ENCODE data around the gene ANO7.
"Not testable (repeated sequence)": the region's sequence is repeated elsewhere in the genome, so short reads cannot be mapped to it uniquely, and the experiment has no call there.

Gene ANO7

DNA sequence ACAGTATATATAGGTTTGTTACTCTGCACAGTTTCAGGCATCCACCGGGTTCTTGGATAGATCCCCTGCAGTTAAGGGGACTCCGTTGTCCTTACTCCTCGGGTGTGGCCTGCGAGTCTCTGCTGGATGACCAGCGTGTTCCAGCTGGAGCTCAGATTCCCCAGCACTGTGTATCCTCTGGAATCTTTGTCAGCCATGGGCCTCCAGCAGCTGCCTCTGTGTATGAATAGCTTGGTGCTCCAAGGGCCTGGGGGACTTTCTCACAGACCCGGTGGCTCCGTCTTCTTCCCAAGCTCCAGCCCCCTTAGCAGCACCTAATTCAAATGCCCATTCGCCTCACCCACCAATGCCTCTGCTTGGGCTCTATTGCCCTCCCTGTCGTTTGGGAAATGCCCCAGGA, 6.3 kb downstream of the ANO7 start:
- DNase-seq: no peak

DNA sequence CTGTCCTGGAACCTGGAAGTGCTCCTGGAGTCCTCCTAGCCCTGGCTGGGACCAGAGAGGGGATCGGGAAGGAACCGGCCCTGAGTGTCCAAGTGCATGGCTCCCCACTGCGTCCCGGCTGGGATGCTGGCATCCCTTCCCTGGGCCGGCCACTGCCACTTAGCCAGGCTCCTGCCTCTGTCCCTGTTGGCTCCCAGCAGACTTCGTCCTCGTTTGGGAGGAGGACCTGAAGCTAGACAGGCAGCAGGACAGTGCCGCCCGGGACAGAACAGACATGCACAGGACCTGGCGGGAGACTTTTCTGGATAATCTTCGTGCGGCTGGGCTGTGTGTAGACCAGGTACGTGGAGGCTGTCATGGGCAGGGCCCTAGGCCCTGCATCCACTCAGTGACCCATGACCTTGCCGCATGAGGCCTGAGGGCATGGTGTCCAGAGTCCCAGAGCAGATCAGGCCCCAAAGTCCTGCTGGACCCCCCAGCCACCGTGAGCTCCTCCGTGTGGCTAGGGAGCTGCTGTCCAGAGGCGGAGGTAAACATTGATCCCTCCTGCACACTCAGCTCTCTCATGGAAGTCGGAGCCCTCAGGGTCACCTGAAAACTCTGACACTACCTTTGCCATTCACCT, 7.1 kb downstream of the ANO7 start:
- no peak for DNase-seq

DNA sequence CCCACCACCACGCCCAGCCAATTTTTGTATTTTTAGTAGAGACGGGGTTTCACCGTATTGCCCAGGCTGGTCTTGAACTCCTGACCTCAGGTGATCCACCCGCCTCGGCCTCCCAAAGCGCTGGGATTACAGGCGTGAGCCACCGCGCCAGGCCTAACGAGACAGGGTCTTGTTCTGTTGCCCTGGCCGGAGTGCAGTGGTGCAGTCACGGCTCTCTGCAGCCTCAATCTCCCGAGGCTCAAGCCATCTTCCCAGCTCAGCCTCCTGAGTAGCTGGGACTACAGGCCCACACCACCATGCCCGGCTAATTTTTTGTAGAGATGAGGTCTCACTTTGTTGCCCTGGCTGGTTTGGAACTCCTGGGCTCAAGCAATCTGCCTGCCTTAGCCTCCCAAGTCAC, 8.8 kb downstream of the ANO7 start:
- DNase-seq: not testable (repeated sequence)

DNA sequence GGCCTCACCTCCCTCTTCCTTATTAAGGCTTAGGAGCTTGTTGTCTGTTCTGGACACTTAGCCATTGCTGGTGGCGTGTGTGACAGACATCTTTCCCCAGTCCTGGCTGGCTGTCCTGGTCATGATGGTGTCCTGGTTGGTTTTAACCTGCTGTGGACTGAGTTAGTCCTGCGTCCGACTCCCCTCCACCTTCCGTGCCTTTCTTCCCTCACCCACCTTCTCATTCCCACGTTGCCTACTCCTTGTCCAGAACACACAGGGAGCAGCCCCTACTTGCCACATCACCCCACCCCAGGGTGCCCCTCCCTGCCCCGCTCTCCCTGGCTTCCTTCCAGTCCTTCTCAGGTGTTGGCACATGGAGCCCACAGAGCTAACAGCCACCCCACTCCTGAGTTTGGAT, 9.5 kb downstream of the ANO7 start:
- DNase-seq: no peak

DNA sequence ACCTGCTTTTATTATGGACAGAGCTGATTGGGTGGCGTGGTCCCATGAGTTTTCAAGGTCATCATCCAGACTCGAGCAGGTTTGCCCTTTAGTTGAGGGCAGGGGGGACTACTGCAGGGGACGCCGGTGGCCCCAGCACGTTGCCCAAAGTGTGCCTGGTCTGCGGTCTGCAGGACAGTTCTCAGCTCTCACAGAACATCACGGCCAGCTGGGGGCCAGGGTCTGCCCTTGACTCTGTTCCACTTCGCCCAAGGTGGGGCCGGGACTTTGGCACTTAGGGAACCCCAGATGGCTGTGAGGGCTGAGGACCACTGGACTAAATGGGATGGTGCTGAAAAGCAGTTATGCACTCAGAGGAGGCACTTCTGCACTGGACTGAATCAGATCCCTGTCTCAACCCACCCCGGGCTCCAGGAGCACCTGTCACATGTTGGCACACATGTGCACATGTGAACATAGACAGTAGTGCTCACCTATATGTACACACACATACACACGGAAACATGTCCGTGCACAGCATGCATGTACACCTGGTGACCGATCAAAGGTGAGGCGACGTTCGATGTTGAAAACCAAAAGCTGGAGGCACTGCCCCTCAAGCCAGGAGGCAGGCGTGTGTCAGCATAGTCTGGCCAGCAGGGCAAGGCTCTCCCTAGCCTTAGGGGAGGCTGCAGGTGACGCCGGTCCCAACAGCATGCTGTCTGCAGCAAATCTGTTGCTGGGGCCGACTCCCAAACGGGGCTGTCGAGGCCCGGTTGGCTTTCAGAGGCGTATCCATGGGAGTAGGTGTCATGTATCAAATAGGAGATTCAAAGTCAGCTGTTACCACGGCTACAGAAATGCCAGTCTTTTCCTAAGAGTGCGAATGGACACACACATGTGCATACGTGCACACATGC, 10.2 kb downstream of the ANO7 start:
- DNase-seq: no peak

DNA sequence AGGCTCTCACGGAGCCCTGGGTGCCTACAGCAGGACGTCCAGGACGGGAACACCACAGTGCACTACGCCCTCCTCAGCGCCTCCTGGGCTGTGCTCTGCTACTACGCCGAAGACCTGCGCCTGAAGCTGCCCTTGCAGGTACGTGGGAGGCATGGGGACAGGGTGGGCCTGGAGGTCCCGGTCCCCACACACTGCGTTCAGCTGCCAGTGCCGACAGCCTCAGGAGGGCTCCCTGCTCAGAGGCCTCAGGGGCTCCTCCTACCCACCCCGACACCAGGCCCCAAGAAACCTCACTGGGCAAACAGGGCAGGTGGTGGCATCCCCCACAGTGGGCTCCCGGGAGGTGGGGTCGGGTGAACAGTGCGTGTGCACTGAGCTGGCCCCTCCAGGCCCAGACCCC, 10.8 kb downstream of the ANO7 start:
- DNase-seq: no peak

DNA sequence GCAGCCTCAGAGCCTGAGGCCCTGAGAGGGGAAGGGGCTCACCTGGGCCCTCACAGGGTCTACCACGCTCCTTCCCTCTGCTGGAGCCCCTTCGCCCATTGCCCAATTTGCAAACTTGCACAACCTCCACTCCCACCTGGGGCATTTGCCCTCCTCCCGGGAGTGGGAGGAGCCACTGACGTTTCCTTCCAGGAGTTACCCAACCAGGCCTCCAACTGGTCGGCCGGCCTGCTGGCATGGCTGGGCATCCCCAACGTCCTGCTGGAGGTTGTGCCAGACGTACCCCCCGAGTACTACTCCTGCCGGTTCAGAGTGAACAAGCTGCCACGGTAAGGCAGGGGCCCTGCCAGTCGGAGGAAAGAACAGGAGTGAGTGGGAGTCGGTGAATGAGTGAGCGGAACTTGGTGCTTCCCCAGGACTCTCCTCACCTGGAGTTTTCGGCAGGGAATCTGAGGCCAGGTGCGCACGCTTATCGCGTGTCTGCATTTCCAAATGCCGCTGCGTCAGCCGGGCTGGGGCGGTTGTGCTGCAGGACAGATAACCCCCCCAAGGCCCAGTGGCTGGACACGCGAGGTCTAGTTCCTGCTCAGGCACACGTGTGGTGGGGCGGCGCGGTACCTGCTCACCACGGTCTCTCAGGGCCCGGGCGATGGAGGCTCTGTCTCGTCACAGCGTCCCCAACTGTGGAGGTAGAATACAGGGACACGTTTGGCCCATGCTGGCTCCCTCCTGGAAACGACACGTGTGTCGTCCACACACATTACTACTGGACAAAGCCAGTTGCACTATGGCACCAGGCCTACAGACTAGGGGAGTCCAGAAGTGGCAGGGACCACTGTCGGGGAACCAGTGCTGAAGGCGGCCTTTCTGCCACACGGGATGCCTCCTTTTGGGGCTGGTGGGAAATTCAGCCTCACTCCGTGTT, 11.7 kb downstream of the ANO7 start:
- DNase-seq: no peak

DNA sequence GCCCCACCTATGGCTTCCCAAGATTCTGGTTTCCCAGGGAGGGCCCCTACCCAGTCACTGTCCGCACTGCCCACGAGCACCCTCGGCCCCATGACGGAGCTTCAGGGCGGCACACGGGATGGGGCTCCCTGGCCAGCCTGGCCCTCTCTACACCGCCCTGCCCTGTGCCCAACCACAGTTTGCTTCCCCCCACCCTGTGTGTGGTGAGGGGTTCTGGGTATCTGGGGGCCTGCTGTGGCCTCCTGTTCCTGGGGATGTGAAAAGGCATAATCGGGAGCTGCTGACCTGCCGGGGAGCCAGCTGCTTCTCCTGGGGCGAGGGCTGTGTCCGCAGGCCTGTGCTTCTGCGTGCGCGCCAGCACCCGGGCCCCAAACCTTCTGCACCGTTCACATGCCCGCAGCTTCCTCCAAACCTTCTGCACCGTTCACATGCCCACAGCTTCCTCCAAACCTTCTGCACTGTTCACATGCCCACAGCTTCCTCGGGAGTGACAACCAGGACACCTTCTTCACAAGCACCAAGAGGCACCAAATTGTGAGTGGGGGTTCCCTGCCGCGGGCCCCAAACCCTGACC, 12.4 kb downstream of the ANO7 start:
- no peak for DNase-seq

DNA sequence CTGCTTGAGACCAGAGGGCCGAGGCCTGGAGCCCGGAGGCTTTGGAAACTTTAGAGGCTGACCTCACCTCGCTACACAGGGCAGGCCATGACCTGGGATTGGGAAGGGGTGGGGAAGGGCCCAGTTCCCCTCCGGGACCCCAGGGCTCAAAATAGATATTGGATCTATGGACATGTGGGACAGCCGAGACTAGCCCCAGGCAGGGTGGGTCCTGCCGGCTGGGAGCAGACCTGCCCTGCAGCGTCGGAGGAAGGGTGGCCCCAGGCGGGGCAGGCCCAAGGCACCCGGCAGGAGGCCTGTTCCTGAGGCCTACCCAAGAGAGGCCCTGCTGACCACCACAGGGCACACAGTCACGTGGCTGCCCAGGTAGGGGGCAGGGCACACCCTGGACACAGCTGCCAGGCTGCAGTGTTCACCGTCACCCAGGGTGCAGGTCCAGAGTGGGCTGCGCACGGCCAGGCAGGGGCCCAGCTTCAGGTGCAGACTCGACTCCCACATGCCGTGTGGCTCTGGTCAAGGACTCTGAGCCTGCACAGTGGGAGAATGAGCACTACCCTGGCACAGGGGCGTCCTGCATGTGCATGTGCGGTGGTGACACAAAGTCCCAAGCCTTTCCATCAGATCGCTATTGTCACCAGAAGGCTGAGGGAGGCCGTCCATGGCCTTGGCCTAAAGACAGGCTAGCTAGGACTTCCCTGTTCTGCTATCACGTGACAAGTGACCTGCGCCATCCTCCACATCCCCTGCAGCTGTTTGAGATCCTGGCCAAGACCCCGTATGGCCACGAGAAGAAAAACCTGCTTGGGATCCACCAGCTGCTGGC, 13.2 kb downstream of the ANO7 start:
- no peak for DNase-seq

DNA sequence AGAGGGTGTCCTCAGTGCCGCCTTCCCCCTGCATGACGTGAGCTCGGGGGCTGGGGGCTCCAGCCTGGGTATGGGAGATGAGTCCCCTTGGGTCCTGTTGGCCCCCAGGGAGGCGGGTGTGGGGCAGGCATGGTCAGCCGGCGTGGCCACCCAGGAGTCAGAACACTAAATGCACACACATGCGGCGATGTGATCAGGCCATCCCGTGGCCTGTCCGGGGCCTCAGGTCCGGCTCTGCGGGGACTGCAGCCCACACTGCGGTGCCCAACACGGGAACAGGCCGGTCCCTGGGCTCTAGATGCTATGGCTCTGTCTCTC, 13.8 kb downstream of the ANO7 start:
- no peak for DNase-seq

DNA sequence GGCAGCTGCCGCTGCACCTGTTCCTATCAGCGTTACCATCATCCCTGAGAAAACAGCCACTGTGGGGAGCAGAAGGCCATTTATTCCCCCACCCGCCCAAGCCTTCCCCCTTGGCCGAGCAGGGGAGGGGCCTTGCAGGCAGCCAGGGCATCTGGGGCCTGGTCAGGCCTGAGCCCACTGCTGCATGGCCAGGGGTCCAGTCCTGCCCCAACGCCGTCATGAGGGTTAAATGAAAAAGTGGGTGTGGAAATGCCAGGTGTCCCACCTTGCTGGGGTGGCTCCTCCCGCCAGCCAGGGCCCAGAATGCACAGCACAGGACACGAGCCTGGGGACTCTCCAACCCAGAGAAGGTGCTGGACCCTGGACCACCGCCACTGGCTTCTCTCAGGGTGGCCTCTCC, 14.2 kb downstream of the ANO7 start:
- DNase-seq: no peak

DNA sequence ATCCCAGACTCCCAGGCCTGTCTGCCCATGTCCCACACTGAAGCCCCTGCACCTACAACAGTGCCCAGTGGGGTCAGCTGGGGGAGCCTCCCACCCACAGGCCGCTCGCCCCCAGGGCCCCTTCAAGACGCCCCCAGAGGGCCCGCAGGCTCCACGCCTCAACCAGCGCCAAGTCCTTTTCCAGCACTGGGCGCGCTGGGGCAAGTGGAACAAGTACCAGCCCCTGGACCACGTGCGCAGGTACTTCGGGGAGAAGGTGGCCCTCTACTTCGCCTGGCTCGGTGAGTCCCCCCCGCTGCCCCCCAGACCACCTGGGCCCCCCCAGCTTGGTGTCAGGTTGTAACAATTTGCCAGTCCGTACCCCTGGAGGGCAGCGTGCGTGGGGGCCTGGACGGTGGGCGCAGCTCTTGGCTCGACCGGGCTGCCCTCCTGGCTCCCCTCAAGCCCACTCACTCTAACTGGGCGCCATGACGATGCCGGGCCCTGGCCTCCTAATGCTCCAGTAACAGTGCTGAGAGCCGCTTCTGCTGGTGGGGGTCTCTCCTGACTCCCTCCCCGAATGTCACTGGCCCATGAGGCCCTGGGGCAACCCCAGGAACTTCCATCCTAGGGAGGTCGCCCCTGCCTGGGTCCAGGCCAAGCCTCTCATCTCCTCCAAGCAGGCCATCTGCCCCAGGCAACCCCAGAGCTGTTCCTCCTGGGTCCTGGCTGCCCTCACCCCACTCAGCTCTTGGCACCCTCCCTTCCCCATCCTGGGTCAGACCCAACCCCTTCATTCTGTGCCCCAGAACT, 14.9 kb downstream of the ANO7 start:
- no peak for DNase-seq

DNA sequence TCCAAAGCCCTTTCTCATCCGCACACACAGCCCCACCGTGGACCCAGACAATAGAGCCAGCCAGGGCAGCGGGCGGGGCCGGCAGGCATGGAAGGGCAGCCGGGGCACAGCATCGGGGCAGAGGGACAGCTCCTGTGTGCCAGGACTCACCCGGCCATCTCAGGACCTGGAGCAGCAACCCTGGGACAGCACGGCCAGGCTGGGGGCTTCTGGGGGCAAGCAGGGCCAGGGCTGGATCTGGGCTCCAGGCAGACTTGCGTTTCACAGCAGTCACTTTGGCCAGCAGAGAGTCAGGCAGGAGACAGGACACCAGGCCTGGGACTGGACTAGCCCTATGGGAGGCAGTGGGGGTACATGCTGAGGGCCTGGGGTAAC, 15.5 kb downstream of the ANO7 start:
- no peak for DNase-seq

DNA sequence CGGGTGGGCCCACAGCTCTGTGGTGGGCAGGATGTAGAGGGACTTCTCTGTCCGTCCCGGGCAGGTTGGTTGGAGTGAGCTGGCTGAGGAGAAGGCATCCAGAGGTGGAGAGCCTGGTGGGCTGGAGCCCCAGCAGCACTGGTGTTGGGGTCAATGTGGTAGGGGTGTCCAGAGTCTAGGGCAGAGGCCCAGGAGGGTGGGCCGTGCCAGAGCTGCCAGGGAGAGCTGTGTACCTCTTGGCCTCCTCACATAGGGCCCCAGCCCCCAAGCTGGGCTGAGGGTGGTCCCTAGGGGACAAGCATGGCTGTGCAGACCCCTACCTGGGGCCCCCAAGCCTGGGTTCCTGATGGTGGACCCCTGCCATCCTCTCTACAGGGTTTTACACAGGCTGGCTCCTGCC, 16.0 kb downstream of the ANO7 start:
- DNase-seq: no peak

DNA sequence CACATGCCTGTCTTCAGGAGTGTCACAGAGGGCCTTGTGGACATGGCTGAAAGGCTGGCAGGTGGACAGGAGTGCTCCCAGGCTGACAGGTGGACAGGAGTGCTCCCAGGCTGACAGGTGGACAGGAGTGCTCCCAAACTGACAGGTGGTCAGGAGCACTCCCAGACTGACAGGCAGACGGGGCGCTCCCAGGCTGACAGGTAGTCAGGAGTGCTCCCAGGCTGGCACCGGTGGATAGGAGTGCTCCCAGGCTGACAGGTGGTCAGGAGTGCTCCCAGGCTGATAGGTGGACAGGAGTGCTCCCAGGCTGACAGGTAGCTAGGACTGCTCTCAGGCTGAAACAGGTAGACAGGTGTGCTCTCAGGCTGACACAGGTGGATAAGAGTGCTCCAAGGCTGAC, 16.6 kb downstream of the ANO7 start:
- DNase-seq: no peak

DNA sequence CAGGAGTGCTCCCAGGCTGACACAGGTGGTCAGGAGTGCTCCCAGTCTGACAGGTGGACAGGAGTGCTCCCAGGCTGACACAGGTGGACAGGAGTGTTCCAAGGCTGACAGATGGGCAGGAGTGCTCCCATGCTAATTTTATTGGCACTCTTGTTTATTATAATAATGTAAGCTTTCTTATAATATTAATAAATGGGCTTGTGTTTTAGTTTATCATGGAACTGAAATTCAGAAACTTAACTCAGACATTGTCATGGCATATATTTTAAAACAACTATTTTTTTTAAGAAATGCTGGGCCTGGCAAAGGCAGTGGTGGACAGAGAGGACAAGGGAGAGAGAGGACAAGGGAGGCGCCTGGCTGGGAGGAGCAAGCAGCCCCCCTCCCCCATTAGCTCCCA, 18.7 kb downstream of the ANO7 start:
- no peak for DNase-seq

DNA sequence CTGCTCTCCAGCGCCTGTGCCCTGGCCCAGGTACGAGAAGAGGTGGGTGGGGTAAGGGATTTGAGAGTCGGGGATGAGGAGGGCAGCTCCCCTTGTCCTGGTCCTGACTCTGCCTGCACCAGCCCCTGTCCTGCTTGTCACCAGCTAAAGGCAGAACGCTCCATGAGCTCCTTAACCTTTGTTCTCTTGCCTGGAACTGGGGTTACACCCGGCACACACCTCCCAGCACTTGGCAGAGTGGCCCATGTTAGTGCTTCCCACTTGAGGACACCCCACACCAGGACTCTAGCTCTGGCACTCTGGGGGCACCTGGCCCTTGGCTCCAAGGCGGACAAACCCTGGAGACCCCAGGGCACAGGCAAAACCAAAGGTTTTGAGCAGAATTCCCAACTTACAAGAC, 19.2 kb downstream of the ANO7 start:
- no peak for DNase-seq

DNA sequence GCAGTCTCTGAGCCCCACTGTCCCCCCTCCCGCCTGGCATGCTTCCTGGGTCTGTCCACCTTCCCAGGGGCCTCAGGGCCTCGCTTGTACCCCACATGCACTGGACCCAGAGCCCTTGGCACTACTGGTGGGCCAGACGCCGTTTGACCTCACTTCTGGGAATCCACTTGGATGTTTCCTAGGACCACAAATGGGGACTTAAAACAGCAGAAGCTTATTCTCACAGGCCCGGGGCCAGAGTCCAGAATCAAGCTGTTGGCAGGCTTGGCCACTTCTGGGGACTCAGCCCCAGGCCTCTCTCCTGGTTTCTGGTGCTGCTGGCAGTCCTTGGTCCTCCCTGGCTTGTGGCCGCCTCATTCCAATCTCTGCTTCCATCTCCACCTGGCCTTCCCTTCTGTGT, 19.6 kb downstream of the ANO7 start:
- DNase-seq: no peak

DNA sequence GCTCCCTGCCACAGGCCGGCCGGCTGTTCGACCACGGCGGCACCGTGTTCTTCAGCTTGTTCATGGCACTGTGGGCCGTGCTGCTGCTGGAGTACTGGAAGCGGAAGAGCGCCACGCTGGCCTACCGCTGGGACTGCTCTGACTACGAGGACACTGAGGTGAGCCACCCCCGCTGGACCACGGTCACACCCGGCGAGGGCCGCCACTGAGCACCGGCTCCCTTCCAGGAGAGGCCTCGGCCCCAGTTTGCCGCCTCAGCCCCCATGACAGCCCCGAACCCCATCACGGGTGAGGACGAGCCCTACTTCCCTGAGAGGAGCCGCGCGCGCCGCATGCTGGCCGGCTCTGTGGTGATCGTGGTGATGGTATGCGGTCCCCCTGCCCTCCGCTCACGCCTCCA, 20.8 kb downstream of the ANO7 start:
- no peak for DNase-seq

DNA sequence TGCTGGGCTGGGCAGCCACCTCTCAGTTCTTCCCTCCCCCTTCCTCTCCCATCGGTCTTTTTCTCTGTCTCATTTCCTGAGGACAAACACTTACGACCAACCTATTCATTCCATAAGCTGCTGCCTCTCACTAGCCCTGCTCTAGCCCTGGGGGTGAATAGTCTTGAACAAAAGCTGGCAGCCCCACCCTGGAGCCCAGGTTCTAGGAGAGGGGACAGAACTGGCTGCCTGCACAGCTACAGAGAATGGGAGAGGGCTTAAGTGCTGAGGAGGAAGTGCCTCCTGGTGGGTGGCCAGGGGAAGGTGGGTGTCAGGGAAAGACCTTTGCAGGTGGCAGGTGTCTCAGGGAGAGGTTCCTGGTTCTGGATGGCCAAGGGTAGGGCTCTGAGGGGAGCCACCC, 22.8 kb downstream of the ANO7 start:
- DNase-seq: no peak

DNA sequence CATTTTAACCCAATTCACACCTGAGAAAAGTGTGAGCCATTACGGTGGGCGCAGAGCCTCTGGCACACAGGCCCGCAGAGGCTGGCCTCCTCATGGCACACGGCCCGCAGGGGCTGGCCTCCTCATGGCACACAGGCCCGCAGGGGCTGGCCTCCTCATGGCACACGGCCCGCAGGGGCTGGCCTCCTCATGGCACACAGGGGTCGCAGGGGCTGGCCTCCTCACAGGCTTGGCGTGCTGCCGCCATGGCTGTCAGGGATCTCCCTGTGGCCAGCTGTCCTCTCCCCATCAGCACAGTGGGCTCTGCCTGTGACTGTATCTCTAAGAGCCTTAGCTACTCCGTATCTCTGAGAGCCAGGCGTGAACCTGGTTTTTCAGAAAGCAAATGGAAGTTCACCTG, 24.6 kb downstream of the ANO7 start:
- no peak for DNase-seq

DNA sequence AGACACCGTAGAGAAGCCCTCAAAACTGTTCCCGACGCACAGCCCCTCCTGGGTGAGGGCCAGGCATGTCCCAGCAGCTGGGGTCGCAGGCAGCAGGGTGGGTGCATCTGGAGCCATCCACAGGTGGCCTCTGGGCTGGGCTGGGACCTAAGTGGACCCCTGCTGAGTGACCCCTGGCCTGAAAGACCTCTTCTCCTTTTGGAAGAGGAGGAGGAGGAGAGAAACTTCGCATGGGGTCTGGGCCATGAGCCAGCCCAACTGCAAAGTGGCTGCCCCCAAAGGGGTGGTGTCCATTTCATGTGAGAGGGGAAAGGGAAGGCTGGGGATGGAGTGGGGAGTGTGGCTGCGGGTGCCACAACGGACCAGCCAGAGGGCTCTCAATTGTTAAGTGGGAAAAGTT, 25.1 kb downstream of the ANO7 start:
- no peak for DNase-seq

Measured in effector CD4-positive, alpha-beta T cell (primary cell).